IMR-90 (cell line): ENCODE results near the gene DISC1. TPM values are rescaled to one million over a fixed set of nuclear protein-coding genes. Genes with fewer than 3 reads are reported as not detected.
A peak's percentile ranks its signal among the peaks of the same experiment; 100 is the strongest.

Source experiments
- ATAC-seq: fragments of 200-7000 bp; cut with Tn5 transposase; 2 replicates; pipeline ENCODE4 v1.9.1; 2020; ENCODE audit warnings: low read depth, mild to moderate bottlenecking, moderate library complexity
- BruUV-seq: library from RNA; stranded (reverse); fragments of 400-500 nt; replicated peaks from 2 replicates; lab custom pipeline; 2021; lab: Mats Ljungman, UMichigan
- CTCF ChIA-PET: fragments of 300-600 bp; formaldehyde crosslinking; extraction: SDS; loops from one replicate; lab custom pipeline; 2021; ENCODE audit warnings: antibody characterized with exemption; lab: Yijun Ruan, JAX
- POLR2A ChIA-PET: fragments of 300-600 bp; sonication (Branson Sonifier 250); formaldehyde crosslinking; loops from one replicate; lab custom pipeline; 2022; ENCODE audit warnings: antibody characterized with exemption; ENCODE audit not compliant: unreplicated experiment; lab: Charles Lee
- DNase-seq: peaks from one replicate; pipeline ENCODE4 v3.0.0; 2013
- H2AFZ ChIP-seq: replicated peaks from 2 replicates; pipeline ENCODE3; 2013; ENCODE audit warnings: low read length, mild to moderate bottlenecking; ENCODE audit not compliant: poor library complexity
- H2AK5ac ChIP-seq: 2 replicates; pipeline ENCODE4 v1.6.1; 2013; ENCODE audit warnings: low read depth, low read length, inconsistent platforms
- H2AK9ac ChIP-seq: replicated peaks from 2 replicates; pipeline ENCODE3; 2013; ENCODE audit warnings: mild to moderate bottlenecking, low read depth, low read length, moderate library complexity; ENCODE audit not compliant: poor library complexity
- H2BK120ac ChIP-seq: 2 replicates; pipeline ENCODE4 v1.6.1; 2013; ENCODE audit warnings: low read depth, low read length, inconsistent platforms
- H2BK15ac ChIP-seq: 3 replicates; pipeline ENCODE4 v1.6.1; 2013; ENCODE audit warnings: low read depth, low read length, inconsistent platforms
- H2BK20ac ChIP-seq: 2 replicates; pipeline ENCODE4 v1.6.1; 2013; ENCODE audit warnings: low read depth, mild to moderate bottlenecking, inconsistent platforms, low read length, moderate library complexity
- H2BK5ac ChIP-seq: 2 replicates; pipeline ENCODE4 v1.6.1; 2013; ENCODE audit warnings: mild to moderate bottlenecking, low read depth, low read length, inconsistent platforms; ENCODE audit not compliant: poor library complexity, severe bottlenecking
- H3K14ac ChIP-seq: replicated peaks from 2 replicates; pipeline ENCODE4 v1.6.1; 2013; ENCODE audit warnings: low read depth, low read length, inconsistent platforms
- H3K18ac ChIP-seq: 2 replicates; pipeline ENCODE4 v1.6.1; 2013; ENCODE audit warnings: low read depth, low read length, control low read depth
- H3K23ac ChIP-seq: 2 replicates; pipeline ENCODE4 v1.6.1; 2013; ENCODE audit warnings: low read depth, low read length, inconsistent platforms
- H3K27ac ChIP-seq: 2 replicates; pipeline ENCODE4 v1.5.1; 2013; ENCODE audit warnings: mild to moderate bottlenecking, control low read depth, low read length; ENCODE audit not compliant: insufficient read depth
- H3K27me3 ChIP-seq: 2 replicates; pipeline ENCODE4 v1.6.1; 2013; ENCODE audit warnings: low read length; ENCODE audit not compliant: control insufficient read depth, insufficient read depth
- H3K36me3 ChIP-seq: 2 replicates; pipeline ENCODE4 v1.6.1; 2013; ENCODE audit warnings: low read length, mixed read lengths; ENCODE audit not compliant: control insufficient read depth, insufficient read depth
- H3K4ac ChIP-seq: 2 replicates; pipeline ENCODE4 v1.6.1; 2013; ENCODE audit warnings: low read depth, low read length, inconsistent platforms
- H3K4me1 ChIP-seq: 2 replicates; pipeline ENCODE4 v1.6.1; 2013; ENCODE audit warnings: low read length, mixed read lengths; ENCODE audit not compliant: control insufficient read depth, insufficient read depth
- H3K4me2 ChIP-seq: 2 replicates; pipeline ENCODE4 v1.6.1; 2013; ENCODE audit warnings: low read depth, mild to moderate bottlenecking, control low read depth, low read length, moderate library complexity
- H3K4me3 ChIP-seq: 2 replicates; pipeline ENCODE4 v1.5.1; 2013; ENCODE audit warnings: low read depth, mild to moderate bottlenecking, control low read depth, low read length, moderate library complexity; ENCODE audit not compliant: insufficient read depth
- H3K56ac ChIP-seq: 2 replicates; pipeline ENCODE4 v1.6.1; 2013; ENCODE audit warnings: low read length, inconsistent platforms; ENCODE audit not compliant: insufficient read depth; ENCODE audit errors: extremely low read depth
- H3K79me1 ChIP-seq, 2 experiments: 2 replicates each; pipeline ENCODE4 v1.6.1; 2013; ENCODE audit warnings: low read length in 2 of 2, inconsistent platforms in 1 of 2, low read depth in 1 of 2
- H3K9ac ChIP-seq: 2 replicates; pipeline ENCODE4 v1.6.1; 2013; ENCODE audit warnings: low read depth, low read length, control low read depth
- H3K9me1 ChIP-seq: 2 replicates; pipeline ENCODE4 v1.6.1; 2013; ENCODE audit warnings: low read length, inconsistent platforms; ENCODE audit not compliant: insufficient read depth
- H3K9me3 ChIP-seq: 2 replicates; pipeline ENCODE4 v1.6.1; 2013; ENCODE audit warnings: low read length; ENCODE audit not compliant: control insufficient read depth, insufficient read depth
- H4K20me1 ChIP-seq: 2 replicates; pipeline ENCODE4 v1.6.1; 2013; ENCODE audit warnings: low read length, inconsistent platforms; ENCODE audit not compliant: insufficient read depth
- H4K5ac ChIP-seq: 2 replicates; pipeline ENCODE4 v1.6.1; 2013; ENCODE audit warnings: mild to moderate bottlenecking, low read depth, low read length, control low read depth
- H4K8ac ChIP-seq, 2 experiments: 2 replicates each; pipeline ENCODE4 v1.6.1; 2013; ENCODE audit warnings: low read depth in 2 of 2, low read length in 2 of 2, control low read depth in 1 of 2, inconsistent platforms in 1 of 2
- H4K91ac ChIP-seq: 2 replicates; pipeline ENCODE4 v1.6.1; 2013; ENCODE audit warnings: low read depth, low read length, inconsistent platforms; ENCODE audit not compliant: insufficient read depth
- BHLHE40 ChIP-seq: fragments of 150-350 bp; IDR thresholded peaks from 2 replicates; pipeline ENCODE4 v1.6.1; 2016; ENCODE audit warnings: mild to moderate bottlenecking, low read depth, low read length
- CEBPB ChIP-seq: IDR thresholded peaks from 2 replicates; pipeline ENCODE4 v1.6.1; 2012; ENCODE audit warnings: low read depth, low read length, improper control_type of control experiment
- CHD1 ChIP-seq: IDR thresholded peaks from 2 replicates; pipeline ENCODE4 v1.6.1; 2012; ENCODE audit warnings: low read depth, low read length, improper control_type of control experiment
- CTCF ChIP-seq: conservative IDR thresholded peaks from 2 replicates; pipeline ENCODE4 v1.5.1; 2012; ENCODE audit warnings: mild to moderate bottlenecking, low read depth, low read length, improper control_type of control experiment
- ELK1 ChIP-seq: fragments of 150-350 bp; IDR thresholded peaks from 2 replicates; pipeline ENCODE4 v1.6.1; 2016; ENCODE audit warnings: low read depth, mild to moderate bottlenecking, low read length, moderate library complexity, borderline replicate concordance
- FOS ChIP-seq: fragments of 150-350 bp; IDR thresholded peaks from 2 replicates; pipeline ENCODE4 v1.6.1; 2016; ENCODE audit warnings: low read depth, low read length
- MAZ ChIP-seq: IDR thresholded peaks from 2 replicates; pipeline ENCODE4 v1.6.1; 2012; ENCODE audit warnings: low read depth, mild to moderate bottlenecking, low read length, improper control_type of control experiment, moderate library complexity, borderline replicate concordance
- MXI1 ChIP-seq: IDR thresholded peaks from 2 replicates; pipeline ENCODE4 v1.6.1; 2012; ENCODE audit warnings: low read depth, mild to moderate bottlenecking, low read length, moderate library complexity, borderline replicate concordance
- NFE2L2 ChIP-seq: fragments of 150-350 bp; IDR thresholded peaks from 2 replicates; pipeline ENCODE4 v1.6.1; 2016; ENCODE audit warnings: low read depth, mild to moderate bottlenecking, low read length
- POLR2A ChIP-seq: IDR thresholded peaks from 2 replicates; pipeline ENCODE4 v1.6.1; 2012; ENCODE audit warnings: mild to moderate bottlenecking, low read depth, low read length
- RAD21 ChIP-seq: IDR thresholded peaks from 2 replicates; pipeline ENCODE4 v1.6.1; 2012; ENCODE audit warnings: low read length, improper control_type of control experiment
- RFX5 ChIP-seq: IDR thresholded peaks from 2 replicates; pipeline ENCODE4 v1.8.0; 2012; ENCODE audit warnings: low read depth, mild to moderate bottlenecking, low read length, moderate library complexity
- SMC3 ChIP-seq: fragments of 150-350 bp; IDR thresholded peaks from 2 replicates; pipeline ENCODE4 v1.6.1; 2016; ENCODE audit warnings: low read depth, mild to moderate bottlenecking, antibody characterized with exemption, low read length, moderate library complexity
- WGBS, 2 experiments: methylation state at CpG; one replicate each; pipeline versions ENCODE4 v1.1.5 to v1.1.7; 2013; ENCODE audit warnings: missing lambda C conversion rate in 2 of 2; ENCODE audit not compliant: insufficient read length in 1 of 2; ENCODE audit errors: extremely low coverage in 2 of 2; 5-methylcytosine and 5-hydroxymethylcytosine counted together
- dilution Hi-C: fragments of 300-500 bp; cut with HindIII; formaldehyde crosslinking; loops from one replicate; pipeline ENCODE4 v1.14.3; 2018; ENCODE audit warnings: low sequenced_read_pairs; ENCODE audit not compliant: unreplicated experiment
- in situ Hi-C: fragments of 300-500 bp; cut with MboI; formaldehyde crosslinking; loops from 3 replicates; pipeline ENCODE4 v1.14.3; 2019; ENCODE audit warnings: low sequenced_read_pairs, inconsistent platforms, mixed read lengths
- intact Hi-C: fragments of 100-400 bp; cut with micrococcal nuclease; formaldehyde crosslinking; loops from 2 replicates; pipeline ENCODE4 v1.10.0; 2022
- polyA plus RNA-seq, 3 experiments: library from polyadenylated mRNA; depleted of rRNA; stranded (reverse); fragments of >200 nt; gene quantifications; 2 replicates each; pipeline ENCODE4 v1.2.3, GENCODE V29; 2012; ENCODE audit warnings: low replicate concordance in 1 of 3
- total RNA-seq: library from RNA; depleted of rRNA; stranded (reverse); fragments of >200 nt; gene quantifications from 2 replicates; pipeline ENCODE4 v1.2.3, GENCODE V29; 2012

The DISC1 gene
- total and polyA plus RNA-seq, 2 of the 4 experiments (the other 2 are of a cell fraction), result 2.2 to 7.0 TPM

DNA sequence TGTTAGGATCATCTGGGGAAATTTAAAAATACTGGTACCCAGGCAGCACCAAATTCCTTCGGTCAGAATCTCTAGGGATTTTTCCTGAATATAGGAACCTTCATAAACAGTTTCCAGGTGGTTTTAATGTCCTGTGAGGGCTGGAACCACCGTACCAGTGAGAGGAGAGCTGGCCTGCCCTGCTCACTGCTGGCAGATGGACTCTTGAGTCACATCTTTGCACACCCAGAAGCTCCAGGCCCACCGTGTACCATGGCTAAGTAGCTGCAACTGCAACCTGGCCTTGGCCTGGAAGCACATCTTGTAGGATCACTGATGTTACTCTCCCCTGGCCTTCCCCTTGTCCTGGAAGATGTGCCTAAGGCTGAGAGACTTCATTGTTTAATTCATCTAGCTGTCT is 181.5 kb downstream of the DISC1 start:
- H3K4ac ChIP-seq, result no peak overlapping the region
- H3K4me3 ChIP-seq, result no peak overlapping the region
- intact Hi-C loops, result no loop called here
- no peak overlapping the region for H4K91ac ChIP-seq
- no peak overlapping the region for H3K27ac ChIP-seq
- no peak overlapping the region; the same call in 1 of the 2 replicates for H2BK20ac ChIP-seq
- ATAC-seq (no peak), DNase-seq (no peak)
- WGBS, 2 experiments, result no CpG with 5 or more reads among the region's 3 CpGs
- H4K8ac ChIP-seq, result no peak overlapping the region
- H2BK5ac ChIP-seq, result no peak overlapping the region
- H2AK5ac ChIP-seq, result 0 out of 2 replicates have a peak overlapping the region, but pooled peaks have one; percentile 27
- peaks cover 2% of the 10 kb centered on the region; the same call in 1 of the 2 replicates for H3K9me1 ChIP-seq
- H3K36me3 ChIP-seq, result no peaks in the 10 kb centered on the region
- no peak overlapping the region for H3K14ac ChIP-seq
- in situ Hi-C loops, result no loop called here
- no peak overlapping the region for H2BK15ac ChIP-seq
- TF ChIP-seq SMC3, result no peak
- no peak for TF ChIP-seq CEBPB
- no peak for TF ChIP-seq CHD1
- no peak for TF ChIP-seq MAZ
- TF ChIP-seq POLR2A, result no peak
- TF ChIP-seq ELK1, result no peak
- TF ChIP-seq RFX5, result no peak
- no peak for TF ChIP-seq CTCF
- no peak for TF ChIP-seq RAD21
- no peak for TF ChIP-seq MXI1
- no peak for TF ChIP-seq NFE2L2
- TF ChIP-seq BHLHE40, result no peak
- no peak for TF ChIP-seq FOS
- H3K9ac ChIP-seq, result no peak overlapping the region
- H3K4me1 ChIP-seq, result no peaks in the 10 kb centered on the region; the same call in 1 of the 2 replicates
- H4K5ac ChIP-seq, result no peak overlapping the region
- CTCF ChIA-PET, result no interaction called here
- H3K4me2 ChIP-seq, result no peak overlapping the region
- dilution Hi-C loops, result no loop called here
- H3K9me3 ChIP-seq, result 0 out of 2 replicates have a peak, but pooled peaks cover under 1% of the 10 kb centered on the region
- POLR2A ChIA-PET, result no interaction called here
- H3K23ac ChIP-seq, result no peak overlapping the region
- H3K18ac ChIP-seq, result no peak overlapping the region
- H2AK9ac ChIP-seq, result no peak overlapping the region
- H3K79me1 ChIP-seq, result no peaks in the 10 kb centered on the region
- H4K20me1 ChIP-seq, result no peaks in the 10 kb centered on the region
- no peaks in the 10 kb centered on the region for H3K27me3 ChIP-seq
- no peak overlapping the region for H3K56ac ChIP-seq
- BruUV-seq, result no TSS peak
- no peak overlapping the region for H2AFZ ChIP-seq
- no peak overlapping the region for H2BK120ac ChIP-seq
